Aorta (tissue), 5 donors: Measurements from ENCODE around the gene VSTM5. TPM values are rescaled to one million over a fixed set of nuclear protein-coding genes. Genes with fewer than 3 reads are reported as not detected.

Experiments used
- ATAC-seq: fragments of 200-7000 bp; cut with Tn5 transposase; one replicate; pipeline ENCODE4 v1.9.1; 2022; ENCODE audit warnings: moderate library complexity; ENCODE audit not compliant: low FRiP score
- DNase-seq, 2 donors: peaks; one replicate each; pipeline ENCODE4 v3.0.0-alpha.2; 2020
- H3K27ac ChIP-seq, 2 donors: one replicate each; pipeline ENCODE4 v1.5.1; 2013; ENCODE audit warnings: low read length in 2 of 2, mild to moderate bottlenecking in 2 of 2, moderate library complexity in 2 of 2, control low read depth in 1 of 2, inconsistent platforms in 1 of 2, low read depth in 1 of 2
- H3K27me3 ChIP-seq, 2 donors: one replicate each; pipeline ENCODE4 v1.6.1; 2013; ENCODE audit warnings: control low read depth in 1 of 2, low read length in 1 of 2, mild to moderate bottlenecking in 1 of 2, moderate library complexity in 1 of 2; ENCODE audit not compliant: insufficient read depth in 2 of 2, control insufficient read depth in 1 of 2
- H3K36me3 ChIP-seq, 2 donors: one replicate each; pipeline ENCODE4 v1.6.1; 2013; ENCODE audit warnings: control low read depth in 1 of 2, low read length in 1 of 2, mild to moderate bottlenecking in 1 of 2; ENCODE audit not compliant: insufficient read depth in 2 of 2, control insufficient read depth in 1 of 2
- H3K4me1 ChIP-seq, 2 donors: one replicate each; pipeline ENCODE4 v1.6.1; 2013; ENCODE audit warnings: low read length in 2 of 2, control low read depth in 1 of 2, mild to moderate bottlenecking in 1 of 2, moderate library complexity in 1 of 2; ENCODE audit not compliant: insufficient read depth in 2 of 2, control insufficient read depth in 1 of 2
- H3K4me3 ChIP-seq, 2 donors: one replicate each; pipeline ENCODE4 v1.5.1; 2013; ENCODE audit warnings: low read length in 2 of 2, control low read depth in 1 of 2, mild to moderate bottlenecking in 1 of 2
- H3K9me3 ChIP-seq: one replicate; pipeline ENCODE4 v1.6.1; 2013; ENCODE audit warnings: mild to moderate bottlenecking, low read length; ENCODE audit not compliant: control insufficient read depth
- WGBS, 2 donors: extraction: QIAGEN DNeasy Blood & Tissue Kit; methylation state at CpG; one replicate each; pipeline ENCODE4 v1.1.7; 2013; 5-methylcytosine and 5-hydroxymethylcytosine counted together
- intact Hi-C, 2 donors: fragments of 100-400 bp; cut with DNase I; formaldehyde crosslinking; loops; one replicate each; pipeline versions ENCODE4 v1.14.2 to v1.15.0; 2022
- polyA plus RNA-seq, 2 donors: library from polyadenylated mRNA; stranded (reverse); fragments of 200-250 nt; gene quantifications; one replicate each; pipeline ENCODE4 v1.2.3, GENCODE V29; 2013
- total RNA-seq, 2 donors: library from RNA; stranded (reverse); fragmentation: NEBNext Ultra II Directional; extraction: Animal tissue kit (Norgen Biotek cat#: 25700); gene quantifications; one replicate each; pipeline ENCODE4 v1.2.1, GENCODE V29; 2021
- donor health status: healthy with polysubstance abuse.
- donor health status: Bipolar disorder and iron deficiency.
- donor health status: DM: no; HTN: no; CAD: no.
- donor health status: DM: no; HTN: no; CAD: no.
- donor health status: DM: yes; HTN: yes; CAD: no.

VSTM5 gene
- total and polyA plus RNA-seq, 4 donors = 0.36 to 0.87 TPM; not detected in 2

GRCh38 chr11:93832780-93833179 is 17.6 kb downstream of the VSTM5 start:
- ATAC-seq = no peak
- WGBS, 2 donors = 81 to 83% methylated on average over 1 of the region's 1 CpG

GRCh38 chr11:93831343-93832127 is 18.9 kb downstream of the VSTM5 start:
- no peak for DNase-seq
- Histone ChIP-seq H3K4me3 (no peak overlapping the region), H3K36me3 (no peaks in the 10 kb centered on the region), H3K27ac (no peak overlapping the region), H3K9me3 (no peaks in the 10 kb centered on the region), H3K27me3 (no peaks in the 10 kb centered on the region), H3K4me1 (no peaks in the 10 kb centered on the region)
- intact Hi-C loops = no loop called here
- 77 to 82% methylated on average over 3 of the region's 3 CpGs for WGBS, 2 donors
- no peak for ATAC-seq

More at GRCh38 chr11:93832780-93833179, 17.6 kb downstream of the VSTM5 start:
- Histone ChIP-seq H3K4me1 (no peaks in the 10 kb centered on the region), H3K36me3 (no peaks in the 10 kb centered on the region), H3K27me3 (no peaks in the 10 kb centered on the region), H3K4me3 (no peak overlapping the region), H3K9me3 (no peaks in the 10 kb centered on the region), H3K27ac (no peak overlapping the region)
- no peak for DNase-seq
- intact Hi-C loops = no loop called here

GRCh38 chr11:93829598-93829997 is 20.8 kb downstream of the VSTM5 start:
- Histone ChIP-seq H3K9me3 (no peaks in the 10 kb centered on the region), H3K4me1 (no peaks in the 10 kb centered on the region), H3K27me3 (no peaks in the 10 kb centered on the region), H3K27ac (no peak overlapping the region), H3K4me3 (no peak overlapping the region), H3K36me3 (no peaks in the 10 kb centered on the region)
- intact Hi-C loops = no loop called here
- WGBS, 2 donors = 73 to 80% methylated on average over 3 of the region's 3 CpGs
- no peak for ATAC-seq
- DNase-seq = no peak

GRCh38 chr11:93827363-93827762 is 23.1 kb downstream of the VSTM5 start:
- intact Hi-C loops = no loop called here
- Histone ChIP-seq H3K4me1 (no peaks in the 10 kb centered on the region), H3K27ac (no peak overlapping the region), H3K4me3 (no peak overlapping the region), H3K9me3 (no peaks in the 10 kb centered on the region), H3K27me3 (no peaks in the 10 kb centered on the region), H3K36me3 (no peaks in the 10 kb centered on the region)
- WGBS, 2 donors = 79% methylated on average over 1 of the region's 1 CpG
- DNase-seq = no peak
- ATAC-seq = no peak

DNA sequence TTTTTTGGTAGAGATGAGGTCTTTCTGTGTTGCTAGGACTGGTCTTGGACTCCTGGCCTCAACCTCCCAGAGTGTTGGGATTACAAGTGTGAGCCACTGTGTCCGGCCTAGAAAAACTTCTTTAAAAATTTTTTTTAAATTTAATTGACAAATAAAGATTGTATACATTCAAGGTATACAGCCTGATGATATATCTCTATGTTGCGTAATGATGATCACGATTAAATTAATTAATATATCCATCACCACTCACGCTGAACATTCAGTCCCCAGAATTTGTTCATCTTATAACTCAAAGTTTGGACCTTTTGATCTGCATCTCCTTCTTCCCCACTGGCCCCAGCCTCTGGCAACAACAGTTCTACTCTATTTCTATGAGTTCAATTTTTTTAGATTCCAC is 27.2 kb downstream of the VSTM5 start:
- WGBS, 2 donors = 96 to 98% methylated on average over 4 of the region's 4 CpGs
- Histone ChIP-seq H3K4me3 (no peak overlapping the region), H3K9me3 (no peaks in the 10 kb centered on the region), H3K27me3 (no peaks in the 10 kb centered on the region), H3K36me3 (no peaks in the 10 kb centered on the region), H3K4me1 (no peaks in the 10 kb centered on the region), H3K27ac (no peak overlapping the region)
- intact Hi-C loops = no loop called here
- DNase-seq = no peak
- no peak for ATAC-seq

GRCh38 chr11:93822359-93822758 is 28.1 kb downstream of the VSTM5 start:
- no peaks in the 10 kb centered on the region for H3K9me3 ChIP-seq
- peaks cover 0 to 4% of the 10 kb centered on the region in 2 donors for H3K36me3 ChIP-seq
- no peaks in the 10 kb centered on the region for H3K27me3 ChIP-seq
- no peaks in the 10 kb centered on the region for H3K4me1 ChIP-seq
- intact Hi-C loops = no loop called here
- ATAC-seq (no peak), DNase-seq (no peak)
- 73 to 76% methylated on average over 5 of the region's 5 CpGs for WGBS, 2 donors
- no peak overlapping the region for H3K4me3 ChIP-seq
- H3K27ac ChIP-seq = no peak overlapping the region

GRCh38 chr11:93821617-93822016 is 28.8 kb downstream of the VSTM5 start:
- no peak overlapping the region for H3K27ac ChIP-seq
- intact Hi-C loops = no loop called here
- H3K9me3 ChIP-seq = no peaks in the 10 kb centered on the region
- ATAC-seq = no peak
- H3K4me1 ChIP-seq = no peaks in the 10 kb centered on the region
- no peak for DNase-seq
- H3K27me3 ChIP-seq = no peaks in the 10 kb centered on the region
- 47 to 67% methylated on average over 2 of the region's 2 CpGs for WGBS, 2 donors
- no peak overlapping the region for H3K4me3 ChIP-seq
- H3K36me3 ChIP-seq = peaks cover 0 to 4% of the 10 kb centered on the region in 2 donors

- Histone ChIP-seq H3K27ac (no peak overlapping the region), H3K4me1 (no peaks in the 10 kb centered on the region), H3K4me3 (no peak overlapping the region), H3K36me3 (peaks cover 0 to 4% of the 10 kb centered on the region in 2 donors), H3K9me3 (no peaks in the 10 kb centered on the region), H3K27me3 (no peaks in the 10 kb centered on the region)
- WGBS, 2 donors = 90 to 93% methylated on average over 14 of the region's 14 CpGs
- DNase-seq (no peak), ATAC-seq (no peak)
- intact Hi-C loops = no loop called here
Observed at GRCh38 chr11:93820847-93821246, 29.6 kb downstream of the VSTM5 start.

GRCh38 chr11:93819966-93820695 is 30.3 kb downstream of the VSTM5 start:
- Histone ChIP-seq H3K4me1 (no peaks in the 10 kb centered on the region), H3K4me3 (no peak overlapping the region)
- WGBS, 2 donors = 90 to 91% methylated on average over 8 of the region's 8 CpGs

More at GRCh38 chr11:93819966-93820695, 30.3 kb downstream of the VSTM5 start:
- Histone ChIP-seq H3K36me3 (peaks cover 0 to 8% of the 10 kb centered on the region in 2 donors), H3K27me3 (no peaks in the 10 kb centered on the region), H3K9me3 (no peaks in the 10 kb centered on the region), H3K27ac (no peak overlapping the region)
- DNase-seq (no peak), ATAC-seq (no peak)
- intact Hi-C loops = no loop called here
